NB4 (cell line): ENCODE measurements around the gene ALDH3B2.

Experiments used
- CTCF ChIP-seq: IDR thresholded peaks from one replicate; pipeline ENCODE4 v1.5.1; 2012; ENCODE audit warnings: low read depth, low read length
- MAX ChIP-seq: IDR thresholded peaks from 2 replicates; pipeline ENCODE4 v1.6.1; 2011; ENCODE audit warnings: low read depth, low read length
- POLR2A ChIP-seq: IDR thresholded peaks from 2 replicates; pipeline ENCODE4 v1.6.1; 2011; ENCODE audit warnings: mild to moderate bottlenecking; ENCODE audit not compliant: insufficient read length; ENCODE audit errors: extremely low read depth

GRCh38 chr11:67656278-67656922 is 18.0 kb downstream of the ALDH3B2 start:
- TF ChIP-seq CTCF (no peak), POLR2A (no peak), MAX (no peak)
